ENCODE data around the gene UMODL1.

DNA sequence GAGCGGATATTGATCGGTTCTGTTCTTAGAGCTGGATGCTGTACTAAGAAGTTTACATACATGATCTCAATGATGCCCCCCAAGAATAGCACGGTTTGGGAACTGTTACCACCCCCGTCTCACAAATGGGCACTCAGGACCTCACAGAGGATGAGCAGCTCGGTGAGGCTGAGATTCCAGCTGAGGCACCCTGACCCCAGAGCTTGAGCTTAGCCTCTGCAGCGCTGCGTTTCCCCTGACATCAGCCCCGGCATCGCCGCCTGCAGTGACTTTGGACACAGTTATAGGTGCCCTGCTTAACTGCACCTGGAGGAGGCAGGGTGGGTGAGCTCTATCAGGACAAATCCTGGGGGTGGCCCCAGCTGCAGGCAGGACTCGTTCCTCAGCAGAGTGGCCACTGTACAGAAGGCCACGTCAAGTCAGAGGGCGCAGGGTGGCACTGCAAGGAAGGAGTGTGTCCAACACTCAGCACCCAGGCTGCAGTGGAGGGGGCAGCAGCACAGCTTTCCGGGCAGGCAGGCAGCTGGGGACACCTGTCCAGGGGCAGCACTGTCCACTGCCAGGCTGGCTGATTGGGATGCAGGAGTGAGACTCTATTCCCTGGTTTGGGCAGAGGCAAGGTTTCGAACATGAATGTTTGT, 82.0 kb downstream of the UMODL1 start:
- TF ChIP-seq CTCF (IDR thresholded peaks at IDR 0.05) (no peak), EP300 (IDR thresholded peaks at IDR 0.05) (no peak), POLR2A (IDR thresholded peaks at IDR 0.05) (no peak)

Measured in suprapubic skin (tissue), 3 donors.